ENCODE results near the gene TMEM269.
"Not testable (repeated sequence)": the region's sequence is repeated elsewhere in the genome, so short reads cannot be mapped to it uniquely, and the experiment has no call there.

TMEM269 gene

GRCh38 chr1:42779725-42780124 is 5.1 kb upstream of the TMEM269 start:
- DNase-seq: no peak

- no peak for DNase-seq
Measured at GRCh38 chr1:42780176-42780575, 4.6 kb upstream of the TMEM269 start.

- DNase-seq: no peak
Measured at GRCh38 chr1:42783092-42783491, 1.7 kb upstream of the TMEM269 start.

GRCh38 chr1:42784547-42784945 is 245 bp upstream of the TMEM269 start:
- DNase-seq: no peak

- DNase-seq: no peak
Measured at GRCh38 chr1:42786097-42786496, 1.3 kb downstream of the TMEM269 start.

GRCh38 chr1:42788021-42788420 is 3.2 kb downstream of the TMEM269 start:
- DNase-seq: no peak

- no peak for DNase-seq
Measured at GRCh38 chr1:42793824-42794223, 9.0 kb downstream of the TMEM269 start.

GRCh38 chr1:42797414-42797813 is 12.6 kb downstream of the TMEM269 start:
- no peak for DNase-seq

- no peak for DNase-seq
Measured at GRCh38 chr1:42797979-42798378, 13.2 kb downstream of the TMEM269 start.

GRCh38 chr1:42801832-42802473 is 17.2 kb downstream of the TMEM269 start:
- no peak for DNase-seq

- no peak for DNase-seq
Measured at GRCh38 chr1:42806171-42806570, 21.4 kb downstream of the TMEM269 start.

- no peak for DNase-seq
Measured at GRCh38 chr1:42806593-42806992, 21.8 kb downstream of the TMEM269 start.

- no peak for DNase-seq
Measured at GRCh38 chr1:42807056-42807668, 22.4 kb downstream of the TMEM269 start.

- not testable (repeated sequence) for DNase-seq
Measured at GRCh38 chr1:42814815-42815214, 30.0 kb downstream of the TMEM269 start.

GRCh38 chr1:42815941-42816584 is 31.3 kb downstream of the TMEM269 start:
- DNase-seq: no peak

GRCh38 chr1:42816585-42817439 is 32.0 kb downstream of the TMEM269 start, which contains the start of the genes ERMAP and SVBP:
Gene ERMAP, plus strand, starts transcription at chr1:42817122. Its CDS starts 13,327 bp downstream, at chr1:42830449.
Gene SVBP, minus strand, starts transcription at chr1:42817397. Its CDS starts 853 bp downstream, at chr1:42816544.
- DNase-seq: peak; percentile 96

GRCh38 chr1:42817440-42817767 is 32.6 kb downstream of the TMEM269 start:
- no peak for DNase-seq

- DNase-seq: no peak
Measured at GRCh38 chr1:42817976-42818375, 33.2 kb downstream of the TMEM269 start.

- DNase-seq: no peak
Measured at GRCh38 chr1:42820813-42821212, 36.0 kb downstream of the TMEM269 start.

- no peak for DNase-seq
Measured at GRCh38 chr1:42821690-42822089, 36.9 kb downstream of the TMEM269 start.

- DNase-seq: no peak
Measured at GRCh38 chr1:42822800-42823392, 38.1 kb downstream of the TMEM269 start.

- DNase-seq: no peak
Measured at GRCh38 chr1:42824481-42825035, 39.8 kb downstream of the TMEM269 start.
